ENCODE data around the gene CMIP. TPM values are rescaled to one million over a fixed set of nuclear protein-coding genes. Genes with fewer than 3 reads are reported as not detected.

Gene CMIP
- total and polyA plus RNA-seq, 10 of the 15 experiments (the other 5 are each of a cell fraction or from before 2014, with no cell fraction given): 1.2 to 43.2 (median 4.4) TPM

DNA sequence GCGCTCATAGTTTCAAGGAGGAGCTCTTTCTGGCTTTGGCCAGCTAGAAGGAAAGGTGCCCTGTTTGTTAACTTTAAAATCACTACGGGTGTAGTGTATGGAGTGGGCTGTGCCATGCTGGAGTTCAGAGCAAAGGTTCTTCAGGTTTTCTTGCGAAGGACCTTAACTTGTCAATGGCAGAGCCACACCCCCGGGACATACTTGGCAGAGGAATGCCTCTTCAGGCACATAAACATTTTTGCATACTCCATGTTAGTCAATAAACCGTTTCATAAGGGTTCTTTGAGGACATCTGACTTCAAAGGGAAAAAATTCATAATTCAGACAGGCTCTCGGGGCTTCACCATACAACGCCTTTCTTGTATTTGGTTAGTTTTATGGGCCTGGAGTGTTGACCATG, 221.5 kb downstream of the CMIP start:
- Histone ChIP-seq H3K4me2 (ENCODE audit: control insufficient read depth, insufficient read depth) (no peak overlapping the region), H2AFZ (ENCODE audit: control insufficient read depth, low read depth, low read length) (no peak overlapping the region), H3K79me2 (ENCODE audit: control insufficient read depth, insufficient read depth, low read length) (no peaks in the 10 kb centered on the region), H3K9ac (ENCODE audit: control insufficient read depth, insufficient read depth, low read length) (no peak overlapping the region), H3K4me1 (ENCODE audit: control insufficient read depth, insufficient read depth, low read length) (no peaks in the 10 kb centered on the region), H3K27me3 (replicated peaks in 1 of 2; ENCODE audit: control insufficient read depth in 2 of 2, insufficient read depth in 2 of 2, low read length in 1 of 2) (no peaks in the 10 kb centered on the region), H3K4me3 (no peak overlapping the region), H3K9me3 (replicated peaks; ENCODE audit: control insufficient read depth, insufficient read depth, low read length) (no peaks in the 10 kb centered on the region), H3K36me3 (ENCODE audit: control insufficient read depth in 2 of 2, insufficient read depth in 2 of 2, low read length in 1 of 2) (peaks cover 7 to 16% of the 10 kb centered on the region in 2 experiments; a peak in 3 of 4 replicates), H3K27ac (ENCODE audit: control insufficient read depth, insufficient read depth) (no peak overlapping the region), H4K20me1 (ENCODE audit: control insufficient read depth, insufficient read depth) (no peaks in the 10 kb centered on the region)
- ATAC-seq: no peak
- intact Hi-C loops (cut with micrococcal nuclease; ENCODE audit: unreplicated experiment): no loop called here
- SMC1A ChIA-PET (ENCODE audit: uncharacterized antibody, unreplicated experiment): no interaction called here
- in situ Hi-C loops (cut with MboI): no loop called here
- TF ChIP-seq POLR2AphosphoS2 (IDR thresholded peaks at IDR 0.05; ENCODE audit: low read depth, low read length) (no peak), POLR2AphosphoS5 (IDR thresholded peaks at IDR 0.05; ENCODE audit: low read length) (no peak), HDAC2 (IDR thresholded peaks at IDR 0.05) (no peak)
- TF ChIP-seq, protein P1, sequence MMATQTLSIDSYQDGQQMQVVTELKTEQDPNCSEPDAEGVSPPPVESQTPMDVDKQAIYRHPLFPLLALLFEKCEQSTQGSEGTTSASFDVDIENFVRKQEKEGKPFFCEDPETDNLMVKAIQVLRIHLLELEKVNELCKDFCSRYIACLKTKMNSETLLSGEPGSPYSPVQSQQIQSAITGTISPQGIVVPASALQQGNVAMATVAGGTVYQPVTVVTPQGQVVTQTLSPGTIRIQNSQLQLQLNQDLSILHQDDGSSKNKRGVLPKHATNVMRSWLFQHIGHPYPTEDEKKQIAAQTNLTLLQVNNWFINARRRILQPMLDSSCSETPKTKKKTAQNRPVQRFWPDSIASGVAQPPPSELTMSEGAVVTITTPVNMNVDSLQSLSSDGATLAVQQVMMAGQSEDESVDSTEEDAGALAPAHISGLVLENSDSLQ (IDR thresholded peaks at IDR 0.05): no peak
- 82% methylated on average over 7 of the region's 7 CpGs for WGBS (ENCODE audit: insufficient coverage, insufficient replicate concordance, low lambda C conversion rate, missing lambda C conversion rate)
- FAIRE-seq: no peak
- CTCF ChIA-PET: no interaction called here
- no TSS peak for BruUV-seq (replicated peaks)
- RAD21 ChIA-PET (ENCODE audit: unreplicated experiment): no interaction called here
- no peak for DNase-seq (ENCODE audit: low read depth, low spot score)
- POLR2A ChIA-PET: no interaction called here

DNA sequence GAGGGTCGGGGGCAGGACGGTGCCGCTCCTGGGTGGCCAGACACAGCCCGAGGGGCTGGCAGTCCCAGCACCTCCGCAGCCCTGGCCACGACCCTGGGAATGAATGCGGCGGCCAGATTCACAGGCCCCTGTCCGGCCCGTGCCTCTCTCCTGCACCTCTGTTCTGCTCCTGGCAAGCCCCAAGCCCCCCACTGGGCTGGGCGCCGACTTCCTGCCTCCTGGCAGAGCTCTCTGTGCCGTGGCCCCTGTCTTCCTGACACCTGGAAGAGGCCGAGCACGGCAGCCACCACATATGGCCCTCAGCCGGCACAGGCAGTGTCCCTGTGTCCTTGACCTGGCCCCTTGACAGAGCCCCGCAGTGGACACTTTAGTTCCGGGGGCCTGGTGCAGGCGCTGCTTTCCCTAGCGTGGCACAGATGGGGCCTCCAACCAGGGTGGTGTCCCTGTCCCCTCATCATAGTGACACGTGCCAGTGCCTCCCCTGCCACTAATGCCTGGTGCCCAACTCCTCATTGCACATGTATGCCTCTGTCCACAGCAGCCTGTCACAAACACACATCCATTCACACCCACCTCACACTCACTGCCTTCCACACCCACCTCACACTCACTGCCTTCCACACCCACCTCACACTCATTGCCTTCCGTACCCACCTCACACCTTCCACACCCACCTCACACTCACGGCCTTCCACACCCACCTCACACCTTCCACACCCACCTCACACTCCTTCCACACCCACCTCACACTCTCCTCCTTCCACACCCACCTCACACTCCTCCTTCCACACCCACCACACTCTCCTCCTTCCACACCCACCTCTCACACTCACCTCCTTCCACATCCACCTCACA, 223.9 kb downstream of the CMIP start:
- CTCF ChIA-PET: no interaction called here
- ATAC-seq: no peak
- Histone ChIP-seq H4K20me1 (ENCODE audit: control insufficient read depth, insufficient read depth) (no peaks in the 10 kb centered on the region), H3K4me1 (ENCODE audit: control insufficient read depth, insufficient read depth, low read length) (no peaks in the 10 kb centered on the region), H2AFZ (ENCODE audit: control insufficient read depth, low read depth, low read length) (no peak overlapping the region), H3K4me2 (ENCODE audit: control insufficient read depth, insufficient read depth) (no peak overlapping the region), H3K9ac (ENCODE audit: control insufficient read depth, insufficient read depth, low read length) (no peak overlapping the region), H3K27me3 (replicated peaks in 1 of 2; ENCODE audit: control insufficient read depth in 2 of 2, insufficient read depth in 2 of 2, low read length in 1 of 2) (no peaks in the 10 kb centered on the region), H3K79me2 (ENCODE audit: control insufficient read depth, insufficient read depth, low read length) (no peaks in the 10 kb centered on the region), H3K4me3 (no peak overlapping the region), H3K27ac (ENCODE audit: control insufficient read depth, insufficient read depth) (no peak overlapping the region), H3K9me3 (replicated peaks; ENCODE audit: control insufficient read depth, insufficient read depth, low read length) (no peaks in the 10 kb centered on the region), H3K36me3 (ENCODE audit: control insufficient read depth in 2 of 2, insufficient read depth in 2 of 2, low read length in 1 of 2) (peaks cover 3 to 10% of the 10 kb centered on the region in 2 experiments; a peak in 2 of 4 replicates)
- intact Hi-C loops (cut with micrococcal nuclease; ENCODE audit: unreplicated experiment) (no loop called here), in situ Hi-C loops (cut with MboI) (no loop called here)
- 92% methylated on average over 23 of the region's 23 CpGs for WGBS (ENCODE audit: insufficient coverage, insufficient replicate concordance, low lambda C conversion rate, missing lambda C conversion rate)
- SMC1A ChIA-PET (ENCODE audit: uncharacterized antibody, unreplicated experiment): no interaction called here
- no TSS peak for BruUV-seq (replicated peaks)
- DNase-seq (ENCODE audit: low read depth, low spot score): no peak
- RAD21 ChIA-PET (ENCODE audit: unreplicated experiment): no interaction called here
- POLR2A ChIA-PET: no interaction called here
- FAIRE-seq: no peak
- TF ChIP-seq GABPA (IDR thresholded peaks at IDR 0.05; ENCODE audit: low read depth) (no peak), MEF2B (IDR thresholded peaks at IDR 0.05; ENCODE audit: partially characterized antibody, poor library complexity, severe bottlenecking) (no peak), MTA2 (IDR thresholded peaks at IDR 0.05; ENCODE audit: low read depth) (no peak), HDGF (IDR thresholded peaks at IDR 0.05) (no peak), JUND (IDR thresholded peaks at IDR 0.05; ENCODE audit: low read depth, low read length) (no peak), TAF1 (IDR thresholded peaks at IDR 0.05; ENCODE audit: borderline replicate concordance, low read depth, low read length) (no peak)
- TF ChIP-seq, protein P2, sequence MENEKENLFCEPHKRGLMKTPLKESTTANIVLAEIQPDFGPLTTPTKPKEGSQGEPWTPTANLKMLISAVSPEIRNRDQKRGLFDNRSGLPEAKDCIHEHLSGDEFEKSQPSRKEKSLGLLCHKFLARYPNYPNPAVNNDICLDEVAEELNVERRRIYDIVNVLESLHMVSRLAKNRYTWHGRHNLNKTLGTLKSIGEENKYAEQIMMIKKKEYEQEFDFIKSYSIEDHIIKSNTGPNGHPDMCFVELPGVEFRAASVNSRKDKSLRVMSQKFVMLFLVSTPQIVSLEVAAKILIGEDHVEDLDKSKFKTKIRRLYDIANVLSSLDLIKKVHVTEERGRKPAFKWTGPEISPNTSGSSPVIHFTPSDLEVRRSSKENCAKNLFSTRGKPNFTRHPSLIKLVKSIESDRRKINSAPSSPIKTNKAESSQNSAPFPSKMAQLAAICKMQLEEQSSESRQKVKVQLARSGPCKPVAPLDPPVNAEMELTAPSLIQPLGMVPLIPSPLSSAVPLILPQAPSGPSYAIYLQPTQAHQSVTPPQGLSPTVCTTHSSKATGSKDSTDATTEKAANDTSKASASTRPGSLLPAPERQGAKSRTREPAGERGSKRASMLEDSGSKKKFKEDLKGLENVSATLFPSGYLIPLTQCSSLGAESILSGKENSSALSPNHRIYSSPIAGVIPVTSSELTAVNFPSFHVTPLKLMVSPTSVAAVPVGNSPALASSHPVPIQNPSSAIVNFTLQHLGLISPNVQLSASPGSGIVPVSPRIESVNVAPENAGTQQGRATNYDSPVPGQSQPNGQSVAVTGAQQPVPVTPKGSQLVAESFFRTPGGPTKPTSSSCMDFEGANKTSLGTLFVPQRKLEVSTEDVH (IDR thresholded peaks at IDR 0.05; ENCODE audit: low read depth, partially characterized antibody): no peak
- TF ChIP-seq, protein P3, sequence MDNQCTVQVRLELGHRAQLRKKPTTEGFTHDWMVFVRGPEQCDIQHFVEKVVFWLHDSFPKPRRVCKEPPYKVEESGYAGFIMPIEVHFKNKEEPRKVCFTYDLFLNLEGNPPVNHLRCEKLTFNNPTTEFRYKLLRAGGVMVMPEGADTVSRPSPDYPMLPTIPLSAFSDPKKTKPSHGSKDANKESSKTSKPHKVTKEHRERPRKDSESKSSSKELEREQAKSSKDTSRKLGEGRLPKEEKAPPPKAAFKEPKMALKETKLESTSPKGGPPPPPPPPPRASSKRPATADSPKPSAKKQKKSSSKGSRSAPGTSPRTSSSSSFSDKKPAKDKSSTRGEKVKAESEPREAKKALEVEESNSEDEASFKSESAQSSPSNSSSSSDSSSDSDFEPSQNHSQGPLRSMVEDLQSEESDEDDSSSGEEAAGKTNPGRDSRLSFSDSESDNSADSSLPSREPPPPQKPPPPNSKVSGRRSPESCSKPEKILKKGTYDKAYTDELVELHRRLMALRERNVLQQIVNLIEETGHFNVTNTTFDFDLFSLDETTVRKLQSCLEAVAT (IDR thresholded peaks at IDR 0.05): no peak

Measured in GM12878 (cell line).